HG03558 (cell line): ENCODE data around the gene HHATL.

Experiments used
- ATAC-seq: cut with Tn5 transposase; IDR thresholded peaks from one replicate; pipeline ENCODE4 v1.9.1; 2021; ENCODE audit warnings: moderate number of reproducible peaks; ENCODE audit not compliant: unreplicated experiment; ENCODE audit errors: extremely low read depth

The HHATL gene

DNA sequence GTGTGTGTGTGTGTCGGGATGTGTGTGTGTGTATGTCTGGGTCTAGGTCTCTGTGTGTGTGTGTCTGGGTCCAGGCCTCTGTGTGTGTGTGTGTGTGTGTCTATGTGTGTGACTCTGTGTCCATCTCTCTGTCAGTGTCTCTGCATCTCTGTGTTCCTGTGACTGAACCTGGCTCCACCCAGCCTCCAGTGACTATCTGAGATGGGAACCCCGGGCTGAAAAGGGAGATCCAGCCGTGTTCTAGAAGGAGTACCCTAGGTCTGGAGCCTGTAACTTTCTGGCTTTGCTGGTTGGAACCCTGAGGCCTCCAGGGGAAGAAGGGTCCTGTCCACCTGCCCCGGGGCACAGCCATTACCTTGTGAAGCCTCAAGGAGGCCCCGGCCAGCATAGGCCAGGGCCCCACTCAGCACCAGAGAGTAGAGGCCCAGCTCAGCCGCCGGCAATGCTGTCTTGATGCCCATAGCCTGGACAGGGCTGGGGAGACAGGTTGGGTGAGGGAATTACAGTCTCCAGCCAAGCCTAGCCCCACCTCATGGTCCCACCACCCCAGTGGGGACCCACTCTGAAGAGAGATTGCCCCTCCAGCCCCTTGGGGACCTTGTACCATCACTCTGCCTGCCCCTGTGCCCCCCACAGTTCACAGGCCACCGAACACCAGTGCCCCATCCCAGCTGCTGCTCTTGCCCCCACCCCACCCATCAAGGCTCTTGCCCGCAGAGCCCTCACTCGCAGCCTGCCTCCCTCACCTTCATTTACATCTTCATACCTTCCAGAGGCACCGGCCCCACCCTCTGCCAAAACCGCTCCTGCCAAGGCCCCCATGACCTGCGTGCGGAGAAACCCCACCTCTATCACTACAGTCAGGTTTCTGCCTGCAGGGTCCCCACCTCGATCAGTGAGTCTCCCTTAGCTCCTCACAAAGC lies 2.0 kb downstream of the HHATL start:
- ATAC-seq = no peak

DNA sequence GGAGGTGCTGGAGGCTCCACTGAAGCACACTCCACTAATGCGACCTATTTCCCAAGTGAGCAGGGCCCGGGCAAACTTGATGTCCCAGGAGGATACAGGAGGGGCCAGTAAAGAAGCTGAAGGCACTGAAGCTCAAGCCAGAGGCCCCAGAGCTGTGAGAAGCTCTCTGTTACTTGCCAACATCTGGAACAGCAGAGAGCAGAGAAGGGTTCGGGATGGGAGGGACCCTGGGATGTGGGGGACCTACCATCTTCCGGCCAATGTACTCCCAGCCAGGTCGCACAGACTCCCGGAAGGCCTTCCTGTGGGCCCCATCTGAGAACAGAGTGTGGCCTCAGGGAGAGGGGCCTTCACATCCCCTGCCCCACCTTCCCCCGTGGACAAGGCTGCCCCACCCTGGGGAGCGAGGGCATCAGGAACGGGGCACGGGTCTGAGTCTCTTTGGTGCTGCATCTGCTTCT lies 3.1 kb downstream of the HHATL start:
- ATAC-seq = no peak

DNA sequence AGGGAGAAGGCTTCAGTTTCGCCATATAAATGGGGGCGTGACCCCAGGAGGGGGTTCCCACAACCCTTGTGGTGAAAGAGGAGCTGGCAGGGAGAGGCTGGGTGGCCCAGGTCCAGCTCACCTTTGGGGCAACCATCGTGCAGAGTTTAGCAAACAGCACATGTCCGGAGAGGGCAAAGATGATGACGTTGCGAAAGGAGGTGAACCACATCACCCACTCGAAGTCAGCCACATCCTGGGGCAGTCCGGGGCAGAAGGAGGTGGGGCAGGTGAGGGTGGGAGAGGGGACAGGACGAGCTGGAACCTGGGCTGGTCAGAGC lies 3.7 kb downstream of the HHATL start:
- no peak for ATAC-seq

DNA sequence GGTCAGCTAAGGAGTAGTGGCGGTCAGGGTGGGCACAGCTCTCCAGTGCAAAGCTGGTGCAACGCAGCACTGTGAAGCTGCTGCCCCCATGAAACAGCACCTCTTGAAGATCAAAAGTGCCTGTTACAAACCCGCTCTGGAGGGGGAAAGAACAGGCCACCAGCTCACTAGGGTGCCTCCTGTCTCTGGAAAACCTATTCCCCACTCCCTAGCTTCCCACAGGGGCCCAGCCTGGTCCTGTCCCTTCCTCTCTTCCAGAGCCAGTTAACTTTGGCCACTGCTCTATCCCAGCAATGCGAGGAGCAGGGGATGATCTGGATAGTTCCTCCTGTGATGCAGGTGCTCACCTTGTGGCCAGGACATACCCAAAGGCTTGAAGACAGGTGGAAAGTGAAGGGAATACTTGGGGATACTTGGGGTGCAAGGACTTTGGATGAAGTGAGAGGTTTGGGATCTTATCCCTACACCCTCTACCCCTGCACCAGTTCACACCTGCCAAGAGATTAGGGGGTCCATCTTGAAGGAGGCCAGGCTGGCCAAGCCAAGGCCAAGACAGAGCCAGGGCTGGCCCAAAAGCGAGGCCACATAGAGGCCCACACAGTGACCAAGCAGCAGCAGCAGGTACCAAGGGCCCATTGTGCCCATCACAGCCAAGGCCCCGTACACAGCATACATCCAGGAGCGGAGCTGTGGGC lies 4.2 kb downstream of the HHATL start:
- ATAC-seq = no peak

DNA sequence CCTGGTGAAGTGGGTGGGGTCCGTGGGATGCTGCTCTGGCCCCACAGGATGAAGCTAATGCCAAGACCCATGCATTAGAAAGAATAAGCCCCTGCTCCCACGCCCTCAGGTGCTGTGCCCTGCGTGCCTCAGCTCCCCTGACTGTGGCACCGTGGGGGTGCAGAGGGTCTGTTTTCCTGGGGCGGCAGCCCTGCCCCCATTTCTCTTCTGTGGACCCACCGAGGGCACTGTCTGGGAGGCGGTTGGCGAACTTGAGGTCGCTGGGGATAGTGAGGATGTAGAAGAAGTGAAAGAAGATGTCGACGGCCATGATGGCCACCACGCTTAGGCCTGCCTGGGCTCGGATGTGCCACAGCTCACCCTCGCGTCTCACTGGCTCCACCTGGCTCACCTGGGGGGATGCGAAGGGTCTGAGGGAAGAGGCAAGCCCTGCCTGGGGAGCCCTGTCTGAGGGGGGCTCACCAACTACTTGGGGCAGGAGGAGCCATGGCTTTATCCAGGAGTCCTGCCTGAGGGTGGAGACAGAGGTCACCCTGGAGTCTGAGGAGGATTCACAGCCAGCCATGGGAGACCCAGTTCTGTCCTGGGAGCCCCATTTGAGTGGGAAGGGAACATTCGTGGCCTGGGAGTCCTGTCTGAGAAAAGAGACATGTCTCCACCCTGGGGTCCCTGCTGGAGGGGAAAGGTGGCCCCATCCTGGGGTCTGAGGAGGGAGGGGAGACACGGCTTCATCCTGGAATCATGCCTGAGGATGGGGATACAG lies 5.1 kb downstream of the HHATL start:
- ATAC-seq = no peak

DNA sequence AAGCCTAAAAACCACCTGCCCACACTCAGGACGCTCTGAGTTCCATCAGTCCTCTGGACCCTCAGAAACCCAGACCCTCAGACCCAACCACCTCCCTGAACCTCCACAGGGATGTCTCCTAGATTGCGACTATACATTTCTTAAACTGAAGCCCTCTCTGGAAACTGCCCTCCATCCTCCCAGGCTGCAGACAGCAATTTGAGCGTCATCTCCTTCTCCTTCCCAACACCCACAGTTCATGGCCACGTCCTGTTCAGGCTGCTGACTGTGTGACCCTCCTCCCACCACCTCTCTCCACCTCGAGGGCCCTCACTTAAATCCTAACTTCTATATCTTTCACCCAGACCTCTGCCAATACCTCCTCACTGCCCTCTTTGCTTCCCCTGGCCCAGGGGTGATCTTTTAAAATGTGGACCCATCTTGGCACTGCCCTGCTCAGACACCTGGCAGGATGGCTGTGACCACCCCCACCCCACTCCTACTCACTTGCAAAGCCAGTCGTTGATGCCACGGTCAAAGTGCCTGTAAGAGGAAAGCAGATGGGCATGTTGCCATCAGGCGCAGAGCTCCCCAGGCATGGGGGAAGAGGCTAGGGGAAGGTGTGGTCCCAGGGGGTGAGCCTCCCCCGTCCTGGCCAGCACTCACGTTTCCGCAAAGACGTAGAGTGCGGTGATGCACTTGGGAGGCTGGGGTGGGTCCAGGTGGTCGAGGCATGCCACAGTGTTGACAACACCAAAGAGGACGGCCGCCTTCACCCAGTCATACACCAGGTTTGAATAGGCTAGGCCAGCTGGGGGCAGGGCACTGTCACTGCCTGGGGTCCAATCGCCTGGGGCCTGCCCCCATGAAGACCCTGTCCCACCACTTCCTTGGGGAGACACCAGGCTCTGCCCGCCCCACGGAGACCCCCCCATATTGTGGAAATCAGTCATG lies 6.0 kb downstream of the HHATL start:
- no peak for ATAC-seq

DNA sequence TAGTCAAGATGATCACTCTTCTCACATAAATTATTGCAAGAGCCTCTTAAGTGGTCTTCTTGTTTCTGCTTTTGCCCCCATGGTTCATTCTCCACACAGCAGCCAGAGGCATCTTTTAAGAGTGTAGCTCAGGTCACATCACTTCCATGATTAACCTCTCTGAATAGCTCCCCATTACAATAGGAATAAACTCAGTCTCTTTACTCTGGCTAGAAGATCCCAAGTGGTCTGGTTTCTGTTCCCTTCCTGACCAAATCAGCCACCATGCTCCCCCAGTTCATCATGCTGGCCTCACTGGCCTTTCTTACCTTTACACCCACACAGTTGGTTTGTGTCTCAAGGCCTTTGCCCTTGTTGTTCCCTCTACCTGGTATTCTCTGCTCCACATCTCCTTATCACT lies 8.2 kb downstream of the HHATL start:
- no peak for ATAC-seq

DNA sequence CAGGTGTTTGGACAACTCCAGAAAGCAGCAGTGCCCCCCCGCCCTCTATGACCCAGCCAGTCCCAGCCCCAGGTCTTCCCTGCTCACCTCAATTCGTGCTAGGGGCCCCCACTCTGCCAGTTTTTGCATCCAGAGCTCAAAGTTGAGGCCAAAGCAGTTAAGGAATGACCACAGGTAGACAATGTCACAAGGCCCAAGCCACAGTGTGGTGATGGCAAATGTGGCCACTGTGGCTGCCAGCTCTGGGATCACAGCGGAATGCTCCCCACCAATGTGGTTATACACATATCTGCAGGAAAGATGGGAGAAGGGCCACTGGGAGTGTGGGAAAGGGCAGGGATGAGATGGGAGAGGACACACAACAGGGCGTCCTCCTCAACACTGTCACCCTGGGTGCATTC lies 9.1 kb downstream of the HHATL start:
- no peak for ATAC-seq

DNA sequence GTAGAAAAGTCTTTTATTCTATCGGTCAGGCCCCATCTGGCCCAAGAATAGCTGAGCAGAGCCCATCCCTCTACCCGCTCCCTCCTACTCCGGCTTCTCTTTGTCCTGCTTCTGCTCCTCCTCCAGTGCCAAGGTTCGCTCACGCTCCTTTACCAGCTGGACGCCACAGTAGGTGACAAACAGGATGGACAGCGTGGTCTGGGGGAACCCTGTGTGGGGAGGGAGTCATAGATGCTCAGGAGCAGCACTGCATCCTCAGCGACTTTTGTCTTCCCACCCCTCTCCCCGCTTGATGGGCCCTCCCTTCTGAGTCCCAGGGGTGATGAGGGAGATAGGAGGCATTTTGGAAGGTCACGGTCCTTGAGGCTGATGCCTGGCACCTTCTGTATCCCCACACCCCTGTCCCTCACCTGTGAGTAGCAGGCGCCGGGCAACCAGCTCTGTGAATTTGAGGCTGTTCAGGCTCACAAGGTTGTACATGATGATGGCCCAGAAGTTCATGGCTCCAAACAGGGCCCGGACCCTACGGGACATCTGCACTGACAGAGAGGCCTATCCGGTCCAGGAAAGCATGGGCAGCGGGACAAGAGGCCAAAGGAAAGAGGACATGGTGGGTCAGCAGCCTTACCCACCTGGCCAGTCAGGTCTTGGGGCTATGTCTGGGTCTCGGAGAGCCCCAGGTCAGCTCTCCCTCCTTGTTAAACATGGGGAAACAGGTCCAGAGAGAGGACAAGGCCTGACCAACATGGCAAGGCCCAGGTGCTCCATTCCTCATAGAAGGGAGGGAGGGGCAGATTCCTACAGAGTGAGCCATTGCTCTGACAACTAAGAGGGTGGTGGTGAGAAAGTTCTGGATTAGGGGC lies 9.7 kb downstream of the HHATL start:
- no peak for ATAC-seq

DNA sequence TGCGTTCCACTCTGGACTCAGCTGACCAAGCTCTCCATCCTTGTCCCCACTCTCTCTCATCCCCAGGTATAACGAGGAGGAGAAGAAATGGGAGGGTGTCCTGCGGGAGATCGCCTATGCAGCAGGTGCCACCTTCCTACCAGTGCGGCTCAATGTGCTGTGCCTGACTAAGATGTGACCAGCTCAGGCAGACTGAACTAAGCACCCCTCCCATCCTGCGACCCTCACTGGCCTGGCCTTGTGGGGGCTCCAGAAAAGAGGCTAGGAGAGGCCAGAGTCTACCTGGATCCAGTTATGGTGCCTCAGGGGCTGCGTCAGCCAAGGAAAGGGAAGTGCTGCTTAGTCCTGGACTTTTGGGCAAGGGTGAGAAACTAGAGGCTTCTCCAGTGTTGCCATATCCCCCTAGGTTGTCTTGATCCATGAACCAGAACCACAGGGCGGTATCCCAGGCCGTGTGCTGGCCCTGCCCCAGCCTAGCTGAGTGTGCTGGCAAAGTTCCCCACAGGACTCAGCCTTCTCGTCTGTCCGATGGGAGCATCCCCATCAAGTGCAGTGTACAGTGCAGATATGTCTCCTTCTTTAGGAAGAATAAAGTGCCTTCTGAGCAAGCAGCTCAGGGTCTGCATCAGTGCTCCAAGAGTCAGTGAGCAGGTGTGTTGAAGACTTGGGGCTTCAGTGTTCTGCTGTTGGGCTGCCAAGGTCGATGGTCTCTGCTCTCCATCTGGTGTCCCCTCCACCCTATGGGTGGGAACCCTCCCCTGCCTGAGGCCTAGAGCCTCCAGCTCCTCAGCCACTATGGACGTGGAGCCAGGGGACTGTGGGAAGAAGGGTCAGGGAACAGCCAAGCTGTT lies 10.6 kb downstream of the HHATL start:
- ATAC-seq = no peak

DNA sequence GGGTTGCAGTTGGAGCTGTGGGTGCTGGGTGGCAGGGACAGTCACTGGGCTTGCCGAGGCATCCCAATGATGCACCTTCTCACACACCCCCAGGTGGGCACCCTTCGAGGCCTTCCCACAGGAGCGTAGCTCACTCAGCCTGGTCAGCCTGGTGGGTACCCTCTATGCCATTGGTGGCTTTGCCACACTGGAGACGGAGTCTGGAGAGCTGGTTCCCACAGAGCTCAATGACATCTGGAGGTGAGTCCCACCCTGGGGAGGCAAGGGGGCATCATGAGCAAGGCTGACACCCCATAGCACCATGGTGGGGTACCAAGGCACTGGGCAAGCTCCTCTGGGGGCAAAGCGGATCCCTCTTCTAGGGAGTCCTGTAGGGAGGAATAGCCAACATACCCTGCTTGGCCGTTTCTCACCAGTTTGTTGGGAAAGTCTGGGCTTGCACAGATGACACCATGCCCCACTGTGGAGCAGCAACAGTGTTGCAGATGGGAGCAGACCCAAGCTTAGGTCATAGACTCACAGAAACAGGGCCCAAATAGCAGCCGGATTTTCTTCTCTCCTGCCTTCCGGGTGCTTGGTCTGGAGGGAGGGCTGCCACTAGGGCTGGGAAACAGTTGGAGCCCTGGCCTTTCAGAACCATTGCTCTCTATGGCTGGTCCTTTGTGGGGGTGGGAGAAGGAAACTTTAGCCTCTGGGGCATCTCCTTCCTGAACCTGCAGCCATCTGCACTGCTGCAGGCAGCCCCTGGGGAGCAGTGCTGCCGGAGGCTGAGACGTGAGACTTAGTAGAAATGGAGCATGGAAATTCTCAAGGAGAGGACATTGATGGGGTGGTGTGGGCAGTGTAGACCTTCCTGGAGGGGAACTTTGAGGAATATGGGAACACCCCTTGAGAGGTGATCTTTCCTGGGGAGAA lies 11.6 kb downstream of the HHATL start:
- ATAC-seq = no peak

DNA sequence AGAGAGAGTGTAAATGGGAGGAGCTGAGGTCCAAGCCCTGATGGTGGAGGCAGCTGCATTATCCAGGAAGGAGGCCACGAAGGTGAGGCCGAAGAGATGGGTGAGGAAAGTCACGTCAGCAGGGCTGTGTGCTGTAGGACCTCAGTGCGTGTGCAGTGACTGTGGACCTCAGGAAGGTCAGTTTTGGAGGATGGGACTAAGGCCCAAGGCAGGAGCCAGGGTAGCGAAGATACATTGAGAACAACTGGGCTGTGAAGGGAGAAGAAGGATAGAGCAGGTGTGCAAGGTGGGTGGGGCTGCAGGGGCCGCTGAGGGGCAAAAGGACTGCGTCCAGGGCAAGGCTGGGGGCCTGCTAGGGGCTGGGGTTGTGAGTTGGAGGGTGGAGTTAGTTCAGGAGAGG lies 12.4 kb downstream of the HHATL start:
- no peak for ATAC-seq

DNA sequence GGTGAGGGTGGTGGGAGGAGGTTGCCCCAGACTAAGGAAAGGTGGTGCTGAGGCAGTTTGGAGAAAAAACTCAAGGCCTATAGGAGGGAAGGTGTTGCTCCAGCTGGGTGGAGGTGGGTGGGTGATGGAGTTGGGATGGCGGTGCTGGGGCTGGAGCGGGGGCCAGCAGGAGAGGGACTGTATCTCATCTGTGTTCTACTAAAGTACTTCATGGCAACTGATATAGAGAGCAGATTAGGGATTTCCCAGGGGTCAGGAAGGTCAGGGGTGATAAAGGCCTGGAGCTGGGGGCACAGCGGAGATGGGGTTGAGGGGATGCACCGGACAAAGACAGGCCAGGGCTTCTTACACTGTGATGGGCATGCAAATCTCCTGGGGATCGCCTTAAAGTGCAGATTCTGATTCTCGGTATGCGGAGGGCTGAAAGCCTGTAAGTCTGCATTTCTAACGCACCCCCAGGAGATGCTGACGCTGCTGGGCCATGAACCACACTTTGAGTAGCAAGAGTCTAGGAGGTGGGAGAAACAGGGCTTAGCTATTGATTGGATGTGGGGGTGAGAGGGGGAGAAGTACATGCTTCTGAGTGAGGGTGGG lies 13.1 kb downstream of the HHATL start:
- ATAC-seq = no peak

DNA sequence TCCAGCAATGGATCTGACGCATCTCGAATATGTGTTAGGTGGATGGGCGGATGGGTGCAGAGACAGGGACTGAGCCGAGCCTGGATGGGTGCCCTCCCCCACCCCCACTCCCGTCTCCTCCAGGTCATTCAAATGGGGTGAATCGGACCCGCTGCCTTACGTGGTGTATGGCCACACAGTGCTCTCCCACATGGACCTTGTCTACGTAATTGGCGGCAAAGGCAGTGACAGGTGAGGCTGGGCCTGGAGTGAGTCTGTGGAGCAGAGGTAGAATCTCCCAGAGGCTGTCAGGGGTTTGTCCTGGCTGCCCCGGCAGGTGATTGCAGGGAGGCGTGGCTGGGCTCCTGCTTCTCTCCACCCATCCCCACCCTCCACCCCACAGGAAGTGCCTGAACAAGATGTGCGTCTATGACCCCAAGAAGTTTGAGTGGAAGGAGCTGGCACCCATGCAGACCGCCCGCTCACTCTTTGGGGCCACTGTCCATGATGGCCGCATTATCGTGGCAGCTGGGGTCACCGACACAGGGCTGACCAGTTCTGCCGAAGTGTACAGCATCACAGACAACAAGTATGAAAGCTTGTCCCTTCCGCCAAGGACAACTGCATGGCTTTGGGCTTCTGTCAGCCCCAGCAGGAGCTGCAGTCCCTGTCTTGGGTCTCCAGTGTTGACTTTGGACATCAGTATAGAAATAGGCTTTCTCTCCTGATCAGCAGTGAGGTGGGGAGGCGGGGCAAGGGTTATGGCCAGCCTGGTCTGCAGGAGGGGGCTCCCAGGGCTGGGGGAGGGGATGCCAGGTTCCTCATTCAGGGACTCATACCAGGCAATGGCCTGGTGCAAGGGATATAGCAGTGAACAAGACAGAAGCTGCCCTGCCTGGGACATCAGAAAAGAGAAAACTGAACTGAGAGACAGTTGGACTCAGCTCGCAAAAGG lies 13.8 kb downstream of the HHATL start:
- no peak for ATAC-seq

DNA sequence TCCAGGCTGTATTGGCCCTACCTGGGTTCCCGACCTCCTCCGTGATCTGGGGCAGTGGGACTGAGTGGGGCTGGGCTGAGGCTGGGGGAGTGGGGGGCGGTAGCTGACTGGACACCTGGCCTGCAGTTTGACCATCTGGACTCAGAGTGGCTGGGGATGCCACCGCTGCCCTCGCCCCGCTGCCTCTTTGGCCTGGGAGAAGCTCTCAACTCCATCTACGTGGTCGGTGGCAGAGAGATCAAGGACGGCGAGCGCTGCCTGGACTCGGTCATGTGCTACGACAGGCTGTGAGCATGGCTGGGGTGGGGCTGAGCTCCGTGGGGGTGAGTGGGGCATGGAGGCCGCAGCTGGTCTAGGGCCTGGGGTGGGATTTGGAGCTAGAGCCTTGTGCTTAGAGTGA lies 14.6 kb downstream of the HHATL start:
- no peak for ATAC-seq
